NT2/D1 (cell line): ENCODE measurements around the gene SF3B1.

Source experiments
- SUZ12 ChIP-seq: IDR thresholded peaks from 2 replicates; pipeline ENCODE4 v1.6.1; 2011; ENCODE audit not compliant: insufficient read length, insufficient read depth; ENCODE audit errors: extremely low read depth
- YY1 ChIP-seq: IDR thresholded peaks from 2 replicates; pipeline ENCODE4 v1.6.1; 2011; ENCODE audit not compliant: insufficient read length, insufficient read depth
- ZNF274 ChIP-seq: IDR thresholded peaks from 2 replicates; pipeline ENCODE4 v1.6.1; 2011; ENCODE audit warnings: mild to moderate bottlenecking, low read depth, low read length

DNA sequence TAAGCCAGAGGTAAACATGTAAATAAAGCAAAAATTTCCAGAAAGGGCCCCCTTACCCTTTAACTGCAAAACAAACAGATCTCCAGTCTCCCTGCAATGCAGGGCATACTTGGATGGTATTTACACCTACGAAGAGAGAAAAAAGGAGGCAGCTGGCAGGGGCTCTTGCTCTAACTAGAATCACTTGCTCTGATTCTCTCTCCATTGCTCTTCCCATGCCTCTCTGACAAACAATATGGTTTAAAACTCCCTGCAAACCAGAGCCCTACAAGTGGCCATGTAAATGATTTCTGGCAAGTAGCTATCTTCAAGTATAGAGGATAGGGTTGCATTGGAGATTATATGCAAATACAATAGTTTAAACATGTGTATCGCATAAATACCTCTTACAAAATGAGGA lies 35.9 kb downstream of the SF3B1 start:
- TF ChIP-seq ZNF274 (no peak), SUZ12 (no peak), YY1 (no peak)
